HCT116 (cell line): ENCODE results near the gene EXOC6B. TPM values are rescaled to one million over a fixed set of nuclear protein-coding genes. Genes with fewer than 3 reads are reported as not detected.

Experiments
- ATAC-seq: fragments of 200-7000 bp; cut with Tn5 transposase; 2 replicates; pipeline ENCODE4 v1.9.1; 2020; ENCODE audit warnings: mild to moderate bottlenecking, moderate library complexity
- BruUV-seq: library from RNA; stranded (reverse); fragments of 400-500 nt; replicated peaks from 2 replicates; lab custom pipeline; 2021; lab: Mats Ljungman, UMichigan
- CTCF ChIA-PET: fragments of 300-600 bp; sonication (Branson Sonifier 250); formaldehyde crosslinking; loops from one replicate; lab custom pipeline; 2021; ENCODE audit warnings: antibody characterized with exemption; lab: Charles Lee
- POLR2A ChIA-PET: fragments of 300-600, 350-600 bp; sonication (Branson Sonifier 250); formaldehyde crosslinking; loops from one replicate; lab custom pipeline; 2021; ENCODE audit warnings: antibody characterized with exemption; lab: Charles Lee
- RAD21 ChIA-PET, 2 experiments: fragments of 300-600 bp; sonication (Branson Sonifier 250); formaldehyde crosslinking; loops; one replicate each; lab custom pipeline; 2023; ENCODE audit warnings: low total read pairs in 2 of 2; ENCODE audit not compliant: uncharacterized antibody in 2 of 2, unreplicated experiment in 2 of 2, low non-redundant PET in 1 of 2; lab: Charles Lee
- DNase-seq: peaks from one replicate; pipeline ENCODE4 v3.0.0-alpha.2; 2010; ENCODE audit warnings: low read depth, low spot score
- H2AFZ ChIP-seq: fragments of 200-600 bp; shearing (Covaris generic), sonication (generic); 2 replicates; pipeline ENCODE4 v1.6.1; 2017; ENCODE audit warnings: low read depth, mixed run types, mixed read lengths, antibody characterized with exemption, low read length; ENCODE audit not compliant: poor library complexity, severe bottlenecking
- H3K27ac ChIP-seq: 2 replicates; pipeline ENCODE4 v1.5.1; 2012; ENCODE audit warnings: low read depth, low read length
- H3K27me3 ChIP-seq: fragments of 200-600 bp; sonication (generic); 2 replicates; pipeline ENCODE4 v1.6.1; 2016; ENCODE audit warnings: mixed run types, low read length, mixed read lengths; ENCODE audit not compliant: insufficient read depth
- H3K36me3 ChIP-seq, 2 experiments: fragments of 200-500 bp in 1 of 2; fragments of 200-600 bp in 1 of 2; sonication (Bioruptor generic) in 1 of 2; sonication (generic) in 1 of 2; 2 replicates each; pipeline versions ENCODE4 v1.5.1 to v1.6.1; 2014 to 2016; ENCODE audit warnings: low read length in 2 of 2, inconsistent platforms in 1 of 2, mixed read lengths in 1 of 2, mixed run types in 1 of 2; ENCODE audit not compliant: insufficient read depth in 2 of 2, control insufficient read depth in 1 of 2
- H3K4me1 ChIP-seq, 2 experiments: fragments of 200-600 bp in 1 of 2; sonication (generic) in 1 of 2; 2 replicates each; pipeline versions ENCODE4 v1.5.1 to v1.6.1; 2012 to 2017; ENCODE audit warnings: low read length in 2 of 2, inconsistent platforms in 1 of 2, mild to moderate bottlenecking in 1 of 2, mixed read lengths in 1 of 2, mixed run types in 1 of 2, moderate library complexity in 1 of 2; ENCODE audit not compliant: insufficient read depth in 2 of 2, control insufficient read depth in 1 of 2
- H3K4me2 ChIP-seq: fragments of 200-600 bp; sonication (generic); 2 replicates; pipeline ENCODE4 v1.6.1; 2017; ENCODE audit warnings: mixed run types, low read length, mixed read lengths
- H3K4me3 ChIP-seq, 2 experiments: fragments of 200-600 bp in 1 of 2; sonication (generic) in 1 of 2; replicated peaks in 1 of 2; 2 replicates each; pipeline ENCODE4 v1.5.1; 2011 to 2016; ENCODE audit warnings: low read length in 2 of 2, control low read depth in 1 of 2, low read depth in 1 of 2, mild to moderate bottlenecking in 1 of 2, mixed read lengths in 1 of 2, mixed run types in 1 of 2
- H3K79me2 ChIP-seq: fragments of 200-600 bp; sonication (generic); 2 replicates; pipeline ENCODE4 v1.6.1; 2017; ENCODE audit warnings: mild to moderate bottlenecking, mixed run types, low read length, moderate library complexity, mixed read lengths; ENCODE audit not compliant: insufficient read depth
- H3K9ac ChIP-seq: fragments of 200-600 bp; sonication (generic); 2 replicates; pipeline ENCODE4 v1.6.1; 2016; ENCODE audit warnings: low read length, mixed read lengths
- H3K9me2 ChIP-seq: fragments of 200-600 bp; sonication (generic), shearing (Covaris generic); 2 replicates; pipeline ENCODE4 v1.6.1; 2017; ENCODE audit warnings: mixed run types, mild to moderate bottlenecking, moderate library complexity; ENCODE audit not compliant: insufficient read depth
- H3K9me3 ChIP-seq, 2 experiments: fragments of 200-500 bp in 1 of 2; fragments of 200-600 bp in 1 of 2; sonication (Bioruptor generic) in 1 of 2; sonication (generic) in 1 of 2; 2 replicates each; pipeline ENCODE4 v1.6.1; 2014 to 2017; ENCODE audit warnings: low read length in 2 of 2, mixed read lengths in 2 of 2, inconsistent platforms in 1 of 2, low read depth in 1 of 2, mild to moderate bottlenecking in 1 of 2, mixed run types in 1 of 2, moderate library complexity in 1 of 2; ENCODE audit not compliant: control insufficient read depth in 1 of 2, insufficient read depth in 1 of 2
- H4K20me1 ChIP-seq: fragments of 200-600 bp; sonication (generic), shearing (Covaris generic); 2 replicates; pipeline ENCODE4 v1.6.1; 2017; ENCODE audit warnings: mixed run types, mild to moderate bottlenecking, moderate library complexity; ENCODE audit not compliant: insufficient read depth
- ATF3 ChIP-seq: IDR thresholded peaks from 2 replicates; pipeline ENCODE4 v1.6.1; 2012
- ELF1 ChIP-seq: IDR thresholded peaks from 2 replicates; pipeline ENCODE4 v1.6.1; 2012; ENCODE audit warnings: low read depth, borderline replicate concordance
- EZH2 ChIP-seq: fragments of 200-600 bp; sonication (generic); IDR thresholded peaks from 2 replicates; pipeline ENCODE4 v1.6.1; 2017; ENCODE audit warnings: antibody characterized with exemption, mixed run types
- FOSL1 ChIP-seq: IDR thresholded peaks from 2 replicates; pipeline ENCODE4 v1.6.1; 2012; ENCODE audit warnings: low read depth
- POLR2AphosphoS5 ChIP-seq: IDR thresholded peaks from 2 replicates; pipeline ENCODE4 v1.6.1; 2011; ENCODE audit warnings: mild to moderate bottlenecking, low read depth, low read length, moderate library complexity
- RAD21 ChIP-seq: IDR thresholded peaks from 2 replicates; pipeline ENCODE4 v1.6.1; 2012; ENCODE audit warnings: low read depth, mild to moderate bottlenecking
- SIN3A ChIP-seq: IDR thresholded peaks from 2 replicates; pipeline ENCODE4 v1.6.1; 2012; ENCODE audit warnings: low read depth
- SRF ChIP-seq: IDR thresholded peaks from 2 replicates; pipeline ENCODE4 v1.6.1; 2012; ENCODE audit warnings: low read depth
- TCF7L2 ChIP-seq: IDR thresholded peaks from 2 replicates; pipeline ENCODE4 v1.7.0; 2011; ENCODE audit warnings: borderline replicate concordance, inconsistent platforms; ENCODE audit not compliant: insufficient read depth, insufficient read length; ENCODE audit errors: extremely low read depth
- intact Hi-C: fragments of 100-400 bp; cut with micrococcal nuclease; formaldehyde crosslinking; loops from 2 replicates; pipeline ENCODE4 v1.10.0; 2022
- total RNA-seq: library from RNA; stranded (reverse); gene quantifications from one replicate; pipeline ENCODE4 v1.2.1, GENCODE V29; 2021; ENCODE audit not compliant: unreplicated experiment
- TF ChIP-seq, protein P1 (sequence below), 3 experiments: fragments of 200-600 bp in 1 of 3; sonication (generic) in 1 of 3; IDR thresholded peaks in 2 of 3; conservative IDR thresholded peaks in 1 of 3; 2 replicates each; pipeline ENCODE4 v1.5.1; 2012 to 2017; ENCODE audit warnings: low read depth in 2 of 3, low read length in 2 of 3, antibody characterized with exemption in 1 of 3, borderline replicate concordance in 1 of 3, control low read depth in 1 of 3, mild to moderate bottlenecking in 1 of 3, mixed read lengths in 1 of 3, mixed run types in 1 of 3, moderate library complexity in 1 of 3; ENCODE audit not compliant: insufficient read depth in 1 of 3
- TF ChIP-seq, protein P2 (sequence below): IDR thresholded peaks from 2 replicates; pipeline ENCODE4 v1.6.1; 2012; ENCODE audit warnings: low read depth

The EXOC6B gene
- total RNA-seq, 1 experiment from 2014 or later = 25.4 TPM

- H3K79me2 ChIP-seq = no peaks in the 10 kb centered on the region
- H3K4me3 ChIP-seq = no peak overlapping the region
- POLR2A ChIA-PET = interaction anchor here (0.5 kb wide), 1 partner anchor 27 kb away, joined by 3 read pairs; no protein-coding TSS in a partner anchor
- intact Hi-C loops = no loop called here
- H3K36me3 ChIP-seq = no peaks in the 10 kb centered on the region
- H3K27me3 ChIP-seq = no peaks in the 10 kb centered on the region
- no peak for TF ChIP-seq SRF
- TF ChIP-seq, protein P1, sequence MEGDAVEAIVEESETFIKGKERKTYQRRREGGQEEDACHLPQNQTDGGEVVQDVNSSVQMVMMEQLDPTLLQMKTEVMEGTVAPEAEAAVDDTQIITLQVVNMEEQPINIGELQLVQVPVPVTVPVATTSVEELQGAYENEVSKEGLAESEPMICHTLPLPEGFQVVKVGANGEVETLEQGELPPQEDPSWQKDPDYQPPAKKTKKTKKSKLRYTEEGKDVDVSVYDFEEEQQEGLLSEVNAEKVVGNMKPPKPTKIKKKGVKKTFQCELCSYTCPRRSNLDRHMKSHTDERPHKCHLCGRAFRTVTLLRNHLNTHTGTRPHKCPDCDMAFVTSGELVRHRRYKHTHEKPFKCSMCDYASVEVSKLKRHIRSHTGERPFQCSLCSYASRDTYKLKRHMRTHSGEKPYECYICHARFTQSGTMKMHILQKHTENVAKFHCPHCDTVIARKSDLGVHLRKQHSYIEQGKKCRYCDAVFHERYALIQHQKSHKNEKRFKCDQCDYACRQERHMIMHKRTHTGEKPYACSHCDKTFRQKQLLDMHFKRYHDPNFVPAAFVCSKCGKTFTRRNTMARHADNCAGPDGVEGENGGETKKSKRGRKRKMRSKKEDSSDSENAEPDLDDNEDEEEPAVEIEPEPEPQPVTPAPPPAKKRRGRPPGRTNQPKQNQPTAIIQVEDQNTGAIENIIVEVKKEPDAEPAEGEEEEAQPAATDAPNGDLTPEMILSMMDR (IDR thresholded peaks at IDR 0.05 in 2 of 3, conservative IDR thresholded peaks at IDR 0.05 in 1 of 3; ENCODE audit: borderline replicate concordance in 1 of 3, insufficient read depth in 1 of 3, low read depth in 2 of 3, low read length in 2 of 3) = peak in 2 of 3 experiments; percentile 5 to 35; a peak in 1 of 6 replicates
- TF ChIP-seq EZH2 = no peak
- no peak for TF ChIP-seq FOSL1
- no peak for TF ChIP-seq ATF3
- TF ChIP-seq SIN3A = no peak
- TF ChIP-seq RAD21 = no peak
- TF ChIP-seq, all 23 proteins: peak for 1
- ATAC-seq = peak; percentile 59; the same call in 1 of the 2 replicates
- no peak for DNase-seq
- Histone ChIP-seq H2AFZ (no peak overlapping the region), H3K27ac (no peak overlapping the region), H3K9me3 (no peaks in the 10 kb centered on the region), H3K4me2 (no peak overlapping the region), H3K4me1 (no peaks in the 10 kb centered on the region), H3K9ac (no peak overlapping the region), H3K9me2 (no peaks in the 10 kb centered on the region), H4K20me1 (no peaks in the 10 kb centered on the region)
- ChIA-PET CTCF (no interaction called here), RAD21 (no interaction called here)
- BruUV-seq = no TSS peak
Measured at GRCh38 chr2:72713857-72714256, 112.0 kb downstream of the EXOC6B start.

- intact Hi-C loops = no loop called here
- no peak overlapping the region for H2AFZ ChIP-seq
- no peaks in the 10 kb centered on the region for H4K20me1 ChIP-seq
- H3K36me3 ChIP-seq = no peaks in the 10 kb centered on the region
- POLR2A ChIA-PET = no interaction called here
- BruUV-seq = no TSS peak
- CTCF ChIA-PET = no interaction called here
- RAD21 ChIA-PET = no interaction called here
- DNase-seq (no peak), ATAC-seq (no peak)
- H3K4me1 ChIP-seq = no peaks in the 10 kb centered on the region
- no peak overlapping the region for H3K4me2 ChIP-seq
- H3K9ac ChIP-seq = no peak overlapping the region
- H3K9me3 ChIP-seq = no peaks in the 10 kb centered on the region
- no peaks in the 10 kb centered on the region for H3K27me3 ChIP-seq
- no peak overlapping the region for H3K4me3 ChIP-seq
- H3K79me2 ChIP-seq = no peaks in the 10 kb centered on the region
- no peak overlapping the region for H3K27ac ChIP-seq
- no peaks in the 10 kb centered on the region for H3K9me2 ChIP-seq
- TF ChIP-seq TCF7L2 = no peak
- no peak for TF ChIP-seq ELF1
- TF ChIP-seq, protein P2, sequence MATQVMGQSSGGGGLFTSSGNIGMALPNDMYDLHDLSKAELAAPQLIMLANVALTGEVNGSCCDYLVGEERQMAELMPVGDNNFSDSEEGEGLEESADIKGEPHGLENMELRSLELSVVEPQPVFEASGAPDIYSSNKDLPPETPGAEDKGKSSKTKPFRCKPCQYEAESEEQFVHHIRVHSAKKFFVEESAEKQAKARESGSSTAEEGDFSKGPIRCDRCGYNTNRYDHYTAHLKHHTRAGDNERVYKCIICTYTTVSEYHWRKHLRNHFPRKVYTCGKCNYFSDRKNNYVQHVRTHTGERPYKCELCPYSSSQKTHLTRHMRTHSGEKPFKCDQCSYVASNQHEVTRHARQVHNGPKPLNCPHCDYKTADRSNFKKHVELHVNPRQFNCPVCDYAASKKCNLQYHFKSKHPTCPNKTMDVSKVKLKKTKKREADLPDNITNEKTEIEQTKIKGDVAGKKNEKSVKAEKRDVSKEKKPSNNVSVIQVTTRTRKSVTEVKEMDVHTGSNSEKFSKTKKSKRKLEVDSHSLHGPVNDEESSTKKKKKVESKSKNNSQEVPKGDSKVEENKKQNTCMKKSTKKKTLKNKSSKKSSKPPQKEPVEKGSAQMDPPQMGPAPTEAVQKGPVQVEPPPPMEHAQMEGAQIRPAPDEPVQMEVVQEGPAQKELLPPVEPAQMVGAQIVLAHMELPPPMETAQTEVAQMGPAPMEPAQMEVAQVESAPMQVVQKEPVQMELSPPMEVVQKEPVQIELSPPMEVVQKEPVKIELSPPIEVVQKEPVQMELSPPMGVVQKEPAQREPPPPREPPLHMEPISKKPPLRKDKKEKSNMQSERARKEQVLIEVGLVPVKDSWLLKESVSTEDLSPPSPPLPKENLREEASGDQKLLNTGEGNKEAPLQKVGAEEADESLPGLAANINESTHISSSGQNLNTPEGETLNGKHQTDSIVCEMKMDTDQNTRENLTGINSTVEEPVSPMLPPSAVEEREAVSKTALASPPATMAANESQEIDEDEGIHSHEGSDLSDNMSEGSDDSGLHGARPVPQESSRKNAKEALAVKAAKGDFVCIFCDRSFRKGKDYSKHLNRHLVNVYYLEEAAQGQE = no peak
- TF ChIP-seq, protein P1 (IDR thresholded peaks at IDR 0.05 in 2 of 3, conservative IDR thresholded peaks at IDR 0.05 in 1 of 3; ENCODE audit: borderline replicate concordance in 1 of 3, insufficient read depth in 1 of 3, low read depth in 2 of 3, low read length in 2 of 3) = no peak
- no peak for TF ChIP-seq POLR2AphosphoS5
- no peak for TF ChIP-seq ATF3
Measured at GRCh38 chr2:72712977-72713376, 112.9 kb downstream of the EXOC6B start.
